GM18870 (cell line): Measurements from ENCODE around the gene VPS13A.

ENCODE experiments used
- ATAC-seq: cut with Tn5 transposase; IDR thresholded peaks from one replicate; pipeline ENCODE4 v1.9.1; 2021; ENCODE audit warnings: moderate library complexity; ENCODE audit not compliant: unreplicated experiment

The VPS13A gene

GRCh38 chr9:77454663-77455062 lies 277.3 kb downstream of the VPS13A start:
- no peak for ATAC-seq

GRCh38 chr9:77455312-77455927 lies 278.1 kb downstream of the VPS13A start:
- no peak for ATAC-seq

- peak; percentile 88 for ATAC-seq
These were observed 279.6 kb downstream of the VPS13A start for GRCh38 chr9:77456829-77457437.

GRCh38 chr9:77457916-77458592 lies 280.7 kb downstream of the VPS13A start:
- ATAC-seq, result peak; percentile 79

- no peak for ATAC-seq
These were observed 283.6 kb downstream of the VPS13A start for GRCh38 chr9:77460938-77461337.

GRCh38 chr9:77462066-77462465 lies 284.7 kb downstream of the VPS13A start:
- ATAC-seq, result no peak

GRCh38 chr9:77463151-77463550 lies 285.8 kb downstream of the VPS13A start:
- ATAC-seq, result no peak

GRCh38 chr9:77464661-77465060 lies 287.3 kb downstream of the VPS13A start:
- ATAC-seq, result no peak

GRCh38 chr9:77469515-77470231 lies 292.3 kb downstream of the VPS13A start:
- ATAC-seq, result no peak
